Lower lobe of right lung (tissue), 2 donors: ENCODE results near the gene SPDYE4. TPM values are rescaled to one million over a fixed set of nuclear protein-coding genes. Genes with fewer than 3 reads are reported as not detected.
A peak's percentile ranks its signal among the peaks of the same experiment; 100 is the strongest.

ENCODE experiments used
- ATAC-seq, 2 donors: fragments of 200-7000 bp; cut with Tn5 transposase; one replicate each; pipeline ENCODE4 v1.9.1; 2020 to 2022; ENCODE audit warnings: mild to moderate bottlenecking in 2 of 2, moderate library complexity in 2 of 2
- DNase-seq: peaks from one replicate; pipeline ENCODE4 v3.0.0-alpha.2; 2020
- H3K27ac ChIP-seq: fragments of 200-600 bp; one replicate; pipeline ENCODE4 v1.8.0; 2022
- H3K27me3 ChIP-seq: fragments of 200-600 bp; one replicate; pipeline ENCODE4 v1.8.0; 2022; ENCODE audit warnings: low read depth
- H3K36me3 ChIP-seq: fragments of 200-600 bp; one replicate; pipeline ENCODE4 v1.8.0; 2022; ENCODE audit warnings: mild to moderate bottlenecking
- H3K4me1 ChIP-seq: fragments of 200-600 bp; one replicate; pipeline ENCODE4 v1.8.0; 2022
- H3K4me3 ChIP-seq: fragments of 200-600 bp; one replicate; pipeline ENCODE4 v1.8.0; 2022; ENCODE audit warnings: mild to moderate bottlenecking
- H3K9me3 ChIP-seq: fragments of 200-600 bp; one replicate; pipeline ENCODE4 v1.8.0; 2022
- intact Hi-C: fragments of 100-400 bp; cut with DNase I; formaldehyde crosslinking; loops from one replicate; pipeline ENCODE4 v1.11.0; 2022
- total RNA-seq: library from RNA; stranded (reverse); fragmentation: NEBNext Ultra II Directional; extraction: Animal tissue kit (Norgen Biotek cat#: 25700); gene quantifications from one replicate; pipeline ENCODE4 v1.2.1, GENCODE V29; 2021
- TF ChIP-seq, protein P1 (sequence below): fragments of 200-600 bp; IDR thresholded peaks from one replicate; pipeline ENCODE4 v1.8.0; 2022; ENCODE audit warnings: antibody characterized with exemption, mild to moderate bottlenecking
- donor health status: DM: no; HTN: yes; CAD: no; lungs with severe emphysema.

The SPDYE4 gene
- total RNA-seq, 1 donor from 2014 or later, result not detected

DNA sequence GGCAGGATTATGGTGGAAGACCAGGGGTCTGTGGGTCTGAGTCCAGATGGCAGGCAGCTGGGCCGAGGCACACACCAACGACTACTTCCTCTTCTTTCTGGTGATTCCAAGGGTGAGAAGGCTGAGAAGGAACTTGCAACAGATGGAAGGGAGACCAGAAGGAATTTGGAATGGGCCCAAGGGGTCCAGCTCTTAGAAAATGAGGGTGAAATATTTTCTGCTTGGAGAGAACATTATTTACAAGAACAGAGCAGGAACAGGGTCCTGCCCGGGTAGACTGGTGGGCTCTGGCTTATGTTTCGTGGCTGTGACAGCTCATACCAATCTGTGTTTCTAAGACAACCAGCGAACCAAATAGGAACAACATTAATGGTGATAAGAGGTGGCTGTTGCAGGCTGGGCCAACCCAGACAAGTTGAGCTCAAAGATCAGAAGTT is 50.3 kb downstream of the SPDYE4 start:
- peaks cover 19% of the 10 kb centered on the region for H3K4me1 ChIP-seq
- H3K9me3 ChIP-seq, result no peaks in the 10 kb centered on the region
- DNase-seq (no peak), ATAC-seq (peak; percentile 79 to 84)
- no peaks in the 10 kb centered on the region for H3K27me3 ChIP-seq
- TF ChIP-seq, protein P1, sequence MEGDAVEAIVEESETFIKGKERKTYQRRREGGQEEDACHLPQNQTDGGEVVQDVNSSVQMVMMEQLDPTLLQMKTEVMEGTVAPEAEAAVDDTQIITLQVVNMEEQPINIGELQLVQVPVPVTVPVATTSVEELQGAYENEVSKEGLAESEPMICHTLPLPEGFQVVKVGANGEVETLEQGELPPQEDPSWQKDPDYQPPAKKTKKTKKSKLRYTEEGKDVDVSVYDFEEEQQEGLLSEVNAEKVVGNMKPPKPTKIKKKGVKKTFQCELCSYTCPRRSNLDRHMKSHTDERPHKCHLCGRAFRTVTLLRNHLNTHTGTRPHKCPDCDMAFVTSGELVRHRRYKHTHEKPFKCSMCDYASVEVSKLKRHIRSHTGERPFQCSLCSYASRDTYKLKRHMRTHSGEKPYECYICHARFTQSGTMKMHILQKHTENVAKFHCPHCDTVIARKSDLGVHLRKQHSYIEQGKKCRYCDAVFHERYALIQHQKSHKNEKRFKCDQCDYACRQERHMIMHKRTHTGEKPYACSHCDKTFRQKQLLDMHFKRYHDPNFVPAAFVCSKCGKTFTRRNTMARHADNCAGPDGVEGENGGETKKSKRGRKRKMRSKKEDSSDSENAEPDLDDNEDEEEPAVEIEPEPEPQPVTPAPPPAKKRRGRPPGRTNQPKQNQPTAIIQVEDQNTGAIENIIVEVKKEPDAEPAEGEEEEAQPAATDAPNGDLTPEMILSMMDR, result no peak
- H3K27ac ChIP-seq, result peak overlapping the region; percentile 76
- no peak overlapping the region for H3K4me3 ChIP-seq
- no peaks in the 10 kb centered on the region for H3K36me3 ChIP-seq
- intact Hi-C loops, result no loop called here

DNA sequence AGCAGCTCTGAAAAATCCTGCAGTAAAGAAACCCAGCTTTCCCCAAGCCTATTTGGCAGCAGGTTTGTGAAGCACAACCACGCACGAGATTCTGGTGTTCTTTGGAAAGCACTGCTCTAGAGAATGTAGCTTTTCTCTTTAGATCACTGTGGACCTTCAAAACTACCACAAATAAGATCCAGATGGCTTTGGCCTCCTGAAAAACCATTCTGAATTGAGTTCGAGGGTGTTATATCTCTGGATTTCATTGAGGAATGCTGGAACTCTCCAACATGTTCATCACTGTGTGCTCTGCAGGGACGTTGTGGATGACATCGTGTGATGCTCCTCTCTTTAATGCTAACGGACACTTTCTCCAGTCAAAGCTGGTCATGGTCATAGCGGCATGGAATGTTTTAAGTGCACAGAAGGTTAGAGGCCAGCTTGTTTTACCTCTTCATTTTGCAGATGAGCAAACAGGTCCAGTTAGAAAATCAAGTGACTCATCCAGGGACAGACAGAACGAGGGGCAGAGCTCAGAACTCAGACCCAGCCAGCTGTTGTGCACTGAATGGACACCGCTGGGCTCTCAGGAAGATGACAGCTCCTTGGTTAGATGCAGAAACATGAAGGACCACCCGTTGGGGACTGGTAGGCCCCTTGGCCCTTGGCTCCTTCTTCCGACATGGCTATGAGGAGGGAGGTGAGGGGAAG is 50.9 kb downstream of the SPDYE4 start:
- no peaks in the 10 kb centered on the region for H3K36me3 ChIP-seq
- H3K4me3 ChIP-seq, result no peak overlapping the region
- TF ChIP-seq, protein P1, result no peak
- no peak for DNase-seq
- peak overlapping the region; percentile 76 for H3K27ac ChIP-seq
- intact Hi-C loops, result no loop called here
- H3K9me3 ChIP-seq, result no peaks in the 10 kb centered on the region
- H3K4me1 ChIP-seq, result peaks cover 19% of the 10 kb centered on the region
- H3K27me3 ChIP-seq, result no peaks in the 10 kb centered on the region
- peak; percentile 38 to 40 for ATAC-seq

DNA sequence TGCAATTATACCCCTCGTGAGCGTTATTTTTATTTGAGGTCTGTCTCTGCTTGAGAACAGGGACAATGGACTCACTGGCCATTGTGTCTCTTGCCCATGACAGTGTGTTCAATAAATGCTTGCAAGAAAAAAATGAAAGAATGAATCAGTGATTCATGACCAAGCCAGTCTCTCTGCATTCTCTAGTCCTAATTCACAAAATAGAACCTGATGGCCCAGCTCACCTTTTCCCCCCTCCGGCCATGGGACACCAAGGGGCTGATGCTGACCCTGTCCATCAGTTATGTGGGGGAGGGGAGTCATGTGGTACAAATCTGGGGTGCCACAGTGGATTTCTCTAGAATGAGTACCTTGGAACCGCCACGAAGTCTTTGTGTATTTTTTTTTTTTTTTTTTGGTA is 51.9 kb downstream of the SPDYE4 start:
- no peaks in the 10 kb centered on the region for H3K36me3 ChIP-seq
- no peak overlapping the region for H3K27ac ChIP-seq
- intact Hi-C loops, result no loop called here
- TF ChIP-seq, protein P1, result no peak
- H3K27me3 ChIP-seq, result no peaks in the 10 kb centered on the region
- H3K4me3 ChIP-seq, result no peak overlapping the region
- H3K4me1 ChIP-seq, result peaks cover 19% of the 10 kb centered on the region
- no peaks in the 10 kb centered on the region for H3K9me3 ChIP-seq
- DNase-seq (no peak), ATAC-seq (no peak)

DNA sequence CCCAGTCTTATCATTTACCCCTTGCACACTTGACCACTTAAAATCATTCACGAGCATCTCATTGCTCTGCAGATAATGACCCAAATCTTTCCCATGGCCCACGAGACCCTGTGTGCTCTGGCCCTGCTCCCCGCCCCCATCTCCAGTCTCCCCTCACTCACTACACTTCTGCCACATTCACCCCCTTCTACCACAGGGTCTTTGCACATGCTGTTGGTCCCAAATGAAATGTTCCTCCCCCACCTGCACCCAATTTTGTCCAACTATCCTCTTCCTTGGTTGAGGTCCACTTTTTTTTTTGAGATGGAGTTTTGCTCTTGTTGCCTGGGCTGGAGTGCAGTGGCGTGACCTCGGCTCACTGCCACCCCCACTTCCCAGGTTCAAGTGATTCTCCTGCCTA is 52.9 kb downstream of the SPDYE4 start:
- ATAC-seq (no peak), DNase-seq (no peak)
- TF ChIP-seq, protein P1, result no peak
- Histone ChIP-seq H3K4me1 (peaks cover 19% of the 10 kb centered on the region), H3K9me3 (no peaks in the 10 kb centered on the region), H3K4me3 (no peak overlapping the region), H3K36me3 (no peaks in the 10 kb centered on the region), H3K27me3 (no peaks in the 10 kb centered on the region), H3K27ac (no peak overlapping the region)
- intact Hi-C loops, result no loop called here

DNA sequence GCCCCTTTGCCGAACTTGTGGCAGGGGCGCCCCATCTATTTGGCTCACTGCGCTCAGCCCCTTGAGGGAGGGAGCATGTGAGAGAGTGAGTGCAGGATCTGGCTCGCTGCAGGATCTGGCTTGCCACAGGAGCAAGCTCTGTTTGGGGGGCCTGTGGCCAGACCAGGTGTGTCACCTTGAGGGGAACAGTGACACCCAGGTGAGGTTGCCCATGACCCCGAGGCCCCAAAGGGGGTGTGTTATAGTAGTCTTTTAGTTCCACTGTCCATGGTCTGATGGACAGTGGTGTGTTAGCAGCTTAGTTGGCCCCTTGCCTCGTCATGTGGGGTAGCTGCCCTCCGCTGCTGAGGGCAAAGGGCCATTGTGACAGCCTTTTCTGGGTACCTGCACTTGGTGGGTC is 55.3 kb downstream of the SPDYE4 start:
- Histone ChIP-seq H3K9me3 (no peaks in the 10 kb centered on the region), H3K4me1 (peaks cover 9% of the 10 kb centered on the region), H3K36me3 (no peaks in the 10 kb centered on the region), H3K4me3 (no peak overlapping the region), H3K27me3 (peaks cover 8% of the 10 kb centered on the region), H3K27ac (no peak overlapping the region)
- TF ChIP-seq, protein P1, result no peak
- DNase-seq (no peak), ATAC-seq (no peak)
- intact Hi-C loops, result no loop called here
